ENCODE data around the gene TTC23.

GRCh38 chr15:99253381-99254090 is 4.2 kb upstream of the TTC23 start:
- TF ChIP-seq EZH2 (IDR thresholded peaks at IDR 0.05) (no peak), CTCF (IDR thresholded peaks at IDR 0.05) (no peak)

All from neural progenitor cell (in vitro differentiated cells).